ENCODE data around the gene KAZN. TPM values are rescaled to one million over a fixed set of nuclear protein-coding genes. Genes with fewer than 3 reads are reported as not detected.

Gene KAZN
- total RNA-seq, 8 experiments from 2014 or later, result 16.9 to 31.4 (median 21.4) TPM

GRCh38 chr1:14693949-14694348, 95.5 kb downstream of the KAZN start:
- peak overlapping the region in 1 of 2 donors; percentile 52 for H3K27ac ChIP-seq

GRCh38 chr1:14694589-14694988, 96.1 kb downstream of the KAZN start:
- no peak overlapping the region for H3K4me3 ChIP-seq
- ATAC-seq (replicated peaks in 6 of 8), result no peak
- in situ Hi-C loops (cut with MboI; ENCODE audit: low pct_unique_long_range_greater_than_20kb in 2 of 9, low sequenced_read_pairs in 9 of 9, unreplicated experiment in 9 of 9), result no loop called here
- H3K4me1 ChIP-seq (replicated peaks in 1 of 2), result peaks cover 37 to 46% of the 10 kb centered on the region in 2 donors
- H3K27ac ChIP-seq, result no peak overlapping the region
- 20 to 100% (median 80%) methylated on average over 1 to 3 of the region's 3 CpGs; no CpG with 5 or more reads in 2 of the 10 experiments for WGBS, 10 experiments

More at GRCh38 chr1:14693949-14694348, 95.5 kb downstream of the KAZN start:
- peak in 3 of 8 experiments; percentile 42 to 72 (median 68) for ATAC-seq (replicated peaks in 6 of 8)
- in situ Hi-C loops (cut with MboI; ENCODE audit: low pct_unique_long_range_greater_than_20kb in 2 of 9, low sequenced_read_pairs in 9 of 9, unreplicated experiment in 9 of 9), result no loop called here
- WGBS, 10 experiments, result 0 to 58% (median 40%) methylated on average over 1 to 7 of the region's 7 CpGs; no CpG with 5 or more reads in 1 of the 10 experiments
- peaks cover 37 to 52% of the 10 kb centered on the region in 2 donors for H3K4me1 ChIP-seq (replicated peaks in 1 of 2)
- no peak overlapping the region for H3K4me3 ChIP-seq

GRCh38 chr1:14696761-14697160, 98.3 kb downstream of the KAZN start:
- 48 to 100% (median 82%) methylated on average over 1 to 5 of the region's 5 CpGs; no CpG with 5 or more reads in 2 of the 10 experiments for WGBS, 10 experiments
- Histone ChIP-seq H3K4me1 (replicated peaks in 1 of 2) (peaks cover 29 to 33% of the 10 kb centered on the region in 2 donors), H3K27ac (no peak overlapping the region), H3K4me3 (no peak overlapping the region)
- no peak for ATAC-seq (replicated peaks in 6 of 8)
- in situ Hi-C loops (cut with MboI; ENCODE audit: low pct_unique_long_range_greater_than_20kb in 2 of 9, low sequenced_read_pairs in 9 of 9, unreplicated experiment in 9 of 9), result no loop called here

- in situ Hi-C loops (cut with MboI; ENCODE audit: low pct_unique_long_range_greater_than_20kb in 2 of 9, low sequenced_read_pairs in 9 of 9, unreplicated experiment in 9 of 9), result no loop called here
- H3K27ac ChIP-seq, result peak overlapping the region in 1 of 2 donors; percentile 17
Observed at GRCh38 chr1:14697353-14697752, 98.9 kb downstream of the KAZN start.

GRCh38 chr1:14698314-14698713, 99.8 kb downstream of the KAZN start:
- Histone ChIP-seq H3K4me3 (no peak overlapping the region), H3K27ac (no peak overlapping the region), H3K4me1 (replicated peaks in 1 of 2) (peaks cover 29 to 33% of the 10 kb centered on the region in 2 donors)
- WGBS, 10 experiments, result 40 to 88% (median 70%) methylated on average over 1 to 5 of the region's 11 CpGs; no CpG with 5 or more reads in 1 of the 10 experiments
- in situ Hi-C loops (cut with MboI; ENCODE audit: low pct_unique_long_range_greater_than_20kb in 2 of 9, low sequenced_read_pairs in 9 of 9, unreplicated experiment in 9 of 9), result no loop called here
- peak in 7 of 8 experiments; percentile 50 to 88 (median 64) for ATAC-seq (replicated peaks in 6 of 8)

More at GRCh38 chr1:14697353-14697752, 98.9 kb downstream of the KAZN start:
- 25 to 100% (median 57%) methylated on average over 1 to 4 of the region's 4 CpGs for WGBS, 10 experiments
- peak in 2 of 8 experiments; percentile 10 to 60 for ATAC-seq (replicated peaks in 6 of 8)
- Histone ChIP-seq H3K4me1 (replicated peaks in 1 of 2) (peaks cover 29 to 33% of the 10 kb centered on the region in 2 donors), H3K4me3 (no peak overlapping the region)

GRCh38 chr1:14699620-14700019, 101.1 kb downstream of the KAZN start:
- 68 to 100% (median 88%) methylated on average over 1 to 8 of the region's 8 CpGs for WGBS, 10 experiments

GRCh38 chr1:14704846-14705245, 106.4 kb downstream of the KAZN start:
- no peak for ATAC-seq (replicated peaks in 6 of 8)
- Histone ChIP-seq H3K4me3 (no peak overlapping the region), H3K27ac (no peak overlapping the region), H3K4me1 (replicated peaks in 1 of 2) (peaks cover 0 to under 1% of the 10 kb centered on the region in 2 donors)
- in situ Hi-C loops (cut with MboI; ENCODE audit: low pct_unique_long_range_greater_than_20kb in 2 of 9, low sequenced_read_pairs in 9 of 9, unreplicated experiment in 9 of 9), result no loop called here
- WGBS, 10 experiments, result 0 to 100% (median 100%) methylated on average over 1 of the region's 1 CpG; no CpG with 5 or more reads in 5 of the 10 experiments

More at GRCh38 chr1:14699620-14700019, 101.1 kb downstream of the KAZN start:
- Histone ChIP-seq H3K4me1 (replicated peaks in 1 of 2) (peaks cover 18 to 21% of the 10 kb centered on the region in 2 donors), H3K27ac (no peak overlapping the region), H3K4me3 (no peak overlapping the region)
- in situ Hi-C loops (cut with MboI; ENCODE audit: low pct_unique_long_range_greater_than_20kb in 2 of 9, low sequenced_read_pairs in 9 of 9, unreplicated experiment in 9 of 9), result no loop called here
- ATAC-seq (replicated peaks in 6 of 8), result peak in 5 of 8 experiments; percentile 25 to 72 (median 51)

GRCh38 chr1:14705824-14706223, 107.3 kb downstream of the KAZN start:
- H3K4me1 ChIP-seq (replicated peaks in 1 of 2), result no peaks in the 10 kb centered on the region
- in situ Hi-C loops (cut with MboI; ENCODE audit: low pct_unique_long_range_greater_than_20kb in 2 of 9, low sequenced_read_pairs in 9 of 9, unreplicated experiment in 9 of 9), result no loop called here
- peak in 2 of 8 experiments; percentile 35 to 44 for ATAC-seq (replicated peaks in 6 of 8)
- H3K27ac ChIP-seq, result no peak overlapping the region
- 40 to 96% (median 73%) methylated on average over 2 to 5 of the region's 5 CpGs; no CpG with 5 or more reads in 3 of the 10 experiments for WGBS, 10 experiments
- H3K4me3 ChIP-seq, result no peak overlapping the region

- no peak for ATAC-seq (replicated peaks in 6 of 8)
- WGBS, 10 experiments, result 0 to 100% (median 71%) methylated on average over 1 to 5 of the region's 5 CpGs; no CpG with 5 or more reads in 1 of the 10 experiments
- in situ Hi-C loops (cut with MboI; ENCODE audit: low pct_unique_long_range_greater_than_20kb in 2 of 9, low sequenced_read_pairs in 9 of 9, unreplicated experiment in 9 of 9), result no loop called here
- Histone ChIP-seq H3K27ac (no peak overlapping the region), H3K4me3 (no peak overlapping the region), H3K4me1 (replicated peaks in 1 of 2) (no peaks in the 10 kb centered on the region)
Observed at GRCh38 chr1:14706631-14707030, 108.1 kb downstream of the KAZN start.

- in situ Hi-C loops (cut with MboI; ENCODE audit: low pct_unique_long_range_greater_than_20kb in 2 of 9, low sequenced_read_pairs in 9 of 9, unreplicated experiment in 9 of 9), result no loop called here
- WGBS, 10 experiments, result 12 to 100% (median 93%) methylated on average over 3 to 16 of the region's 16 CpGs
- no peak overlapping the region for H3K4me3 ChIP-seq
- ATAC-seq (replicated peaks in 6 of 8), result no peak
- H3K27ac ChIP-seq, result no peak overlapping the region
- no peaks in the 10 kb centered on the region for H3K4me1 ChIP-seq (replicated peaks in 1 of 2)
Observed at GRCh38 chr1:14707531-14708445, 109.3 kb downstream of the KAZN start.

- Histone ChIP-seq H3K4me1 (replicated peaks in 1 of 2) (peaks cover 0 to 5% of the 10 kb centered on the region in 2 donors), H3K4me3 (no peak overlapping the region), H3K27ac (no peak overlapping the region)
- ATAC-seq (replicated peaks in 6 of 8), result peak in 3 of 8 experiments; percentile 37 to 70 (median 39)
- in situ Hi-C loops (cut with MboI; ENCODE audit: low pct_unique_long_range_greater_than_20kb in 2 of 9, low sequenced_read_pairs in 9 of 9, unreplicated experiment in 9 of 9), result no loop called here
- 23 to 100% (median 71%) methylated on average over 2 to 6 of the region's 6 CpGs; no CpG with 5 or more reads in 3 of the 10 experiments for WGBS, 10 experiments
Observed at GRCh38 chr1:14710331-14710730, 111.8 kb downstream of the KAZN start.

GRCh38 chr1:14712136-14712535, 113.7 kb downstream of the KAZN start:
- ATAC-seq (replicated peaks in 6 of 8), result no peak
- Histone ChIP-seq H3K27ac (no peak overlapping the region), H3K4me3 (no peak overlapping the region), H3K4me1 (replicated peaks in 1 of 2) (peaks cover 6% of the 10 kb centered on the region in 2 donors)
- 0 to 100% (median 86%) methylated on average over 1 to 2 of the region's 2 CpGs; no CpG with 5 or more reads in 3 of the 10 experiments for WGBS, 10 experiments
- in situ Hi-C loops (cut with MboI; ENCODE audit: low pct_unique_long_range_greater_than_20kb in 2 of 9, low sequenced_read_pairs in 9 of 9, unreplicated experiment in 9 of 9), result no loop called here

GRCh38 chr1:14713077-14713476, 114.6 kb downstream of the KAZN start:
- Histone ChIP-seq H3K27ac (no peak overlapping the region), H3K4me1 (replicated peaks in 1 of 2) (peaks cover 6% of the 10 kb centered on the region in 2 donors), H3K4me3 (no peak overlapping the region)
- ATAC-seq (replicated peaks in 6 of 8), result no peak
- 17 to 94% (median 60%) methylated on average over 1 to 4 of the region's 4 CpGs; no CpG with 5 or more reads in 4 of the 10 experiments for WGBS, 10 experiments
- in situ Hi-C loops (cut with MboI; ENCODE audit: low pct_unique_long_range_greater_than_20kb in 2 of 9, low sequenced_read_pairs in 9 of 9, unreplicated experiment in 9 of 9), result no loop called here
